ENCODE results near the gene ATP11A. TPM values are rescaled to one million over a fixed set of nuclear protein-coding genes. Genes with fewer than 3 reads are reported as not detected.

Gene ATP11A
- total RNA-seq, 2 donors from 2014 or later = 15.8 to 19.6 TPM

DNA sequence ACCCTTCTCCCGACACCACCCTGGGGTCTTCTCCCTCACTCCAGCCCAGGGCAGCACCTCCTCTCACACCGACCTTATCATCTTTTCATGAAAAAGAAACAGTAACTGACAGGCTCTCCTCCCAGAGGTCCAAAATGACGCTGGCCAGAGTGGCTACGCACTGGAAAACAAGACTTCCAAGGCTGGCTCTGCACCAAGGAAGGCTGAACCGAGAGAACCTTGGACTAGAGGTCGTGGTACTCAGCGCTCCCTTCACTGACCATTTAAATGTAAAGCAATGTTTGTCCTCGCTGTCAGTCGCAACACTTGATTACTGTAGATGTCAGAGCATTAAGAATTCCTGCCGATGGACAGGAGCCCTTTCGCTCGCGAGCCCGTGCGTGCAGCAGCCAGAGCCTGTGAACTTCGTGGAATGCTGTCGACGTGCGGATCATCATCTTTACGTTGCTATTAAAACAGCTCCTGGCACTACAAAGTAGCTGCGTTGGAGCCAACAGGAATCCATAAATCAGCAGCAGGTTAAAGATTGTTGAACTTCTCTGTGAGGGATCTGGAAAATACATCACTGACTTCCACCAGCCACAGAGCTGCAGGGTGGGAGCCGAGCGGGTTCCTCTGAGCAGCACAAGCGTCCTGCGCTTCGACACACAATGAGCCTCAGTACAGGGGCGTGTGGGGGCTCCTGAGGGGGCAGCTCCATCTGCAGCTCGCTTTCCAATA, 153.7 kb downstream of the ATP11A start:
- Histone ChIP-seq H3K9ac (ENCODE audit: low read depth in 2 of 2, low read length in 2 of 2) (no peak overlapping the region), H3K27ac (no peak overlapping the region), H3K4me3 (no peak overlapping the region), H3K27me3 (no peaks in the 10 kb centered on the region), H3K36me3 (no peaks in the 10 kb centered on the region), H3K4me1 (no peaks in the 10 kb centered on the region), H3K9me3 (no peaks in the 10 kb centered on the region)
- intact Hi-C loops (cut with DNase I) = no loop called here
- DNase-seq = no peak
- TF ChIP-seq, protein P1, sequence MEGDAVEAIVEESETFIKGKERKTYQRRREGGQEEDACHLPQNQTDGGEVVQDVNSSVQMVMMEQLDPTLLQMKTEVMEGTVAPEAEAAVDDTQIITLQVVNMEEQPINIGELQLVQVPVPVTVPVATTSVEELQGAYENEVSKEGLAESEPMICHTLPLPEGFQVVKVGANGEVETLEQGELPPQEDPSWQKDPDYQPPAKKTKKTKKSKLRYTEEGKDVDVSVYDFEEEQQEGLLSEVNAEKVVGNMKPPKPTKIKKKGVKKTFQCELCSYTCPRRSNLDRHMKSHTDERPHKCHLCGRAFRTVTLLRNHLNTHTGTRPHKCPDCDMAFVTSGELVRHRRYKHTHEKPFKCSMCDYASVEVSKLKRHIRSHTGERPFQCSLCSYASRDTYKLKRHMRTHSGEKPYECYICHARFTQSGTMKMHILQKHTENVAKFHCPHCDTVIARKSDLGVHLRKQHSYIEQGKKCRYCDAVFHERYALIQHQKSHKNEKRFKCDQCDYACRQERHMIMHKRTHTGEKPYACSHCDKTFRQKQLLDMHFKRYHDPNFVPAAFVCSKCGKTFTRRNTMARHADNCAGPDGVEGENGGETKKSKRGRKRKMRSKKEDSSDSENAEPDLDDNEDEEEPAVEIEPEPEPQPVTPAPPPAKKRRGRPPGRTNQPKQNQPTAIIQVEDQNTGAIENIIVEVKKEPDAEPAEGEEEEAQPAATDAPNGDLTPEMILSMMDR (IDR thresholded peaks at IDR 0.05) = no peak

DNA sequence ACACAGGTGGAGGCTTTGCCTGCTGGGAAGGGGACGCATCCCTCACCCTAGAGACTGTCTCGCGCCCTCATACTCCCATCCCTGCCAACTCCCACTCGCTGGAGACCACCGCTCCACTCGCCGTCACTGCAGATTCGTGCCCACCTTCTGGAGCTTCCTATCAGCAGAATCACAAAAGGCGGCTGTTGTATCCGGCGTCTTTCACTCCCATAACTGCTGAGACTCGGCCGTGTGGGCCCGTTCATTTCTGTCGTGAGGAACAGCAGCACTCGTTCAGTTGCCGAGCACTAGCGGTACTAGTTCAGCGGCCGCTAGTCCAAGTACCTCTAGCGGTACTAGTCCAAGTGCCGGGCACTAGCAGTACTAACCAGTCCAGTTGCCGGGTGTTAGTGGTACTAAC, 154.6 kb downstream of the ATP11A start:
- H3K36me3 ChIP-seq = no peaks in the 10 kb centered on the region

GRCh38 chr13:112844879-112845278, 155.0 kb downstream of the ATP11A start:
- intact Hi-C loops (cut with DNase I) = no loop called here
- H3K36me3 ChIP-seq = no peaks in the 10 kb centered on the region

More for the DNA sequence above, 154.6 kb downstream of the ATP11A start:
- TF ChIP-seq, protein P1 (IDR thresholded peaks at IDR 0.05) = no peak
- H3K4me1 ChIP-seq = no peaks in the 10 kb centered on the region
- no peaks in the 10 kb centered on the region for H3K27me3 ChIP-seq
- no peaks in the 10 kb centered on the region for H3K9me3 ChIP-seq
- intact Hi-C loops (cut with DNase I) = no loop called here
- no peak overlapping the region for H3K9ac ChIP-seq (ENCODE audit: low read depth in 2 of 2, low read length in 2 of 2)
- no peak for DNase-seq
- H3K27ac ChIP-seq = no peak overlapping the region
- no peak overlapping the region for H3K4me3 ChIP-seq

GRCh38 chr13:112845511-112846144, 155.8 kb downstream of the ATP11A start:
- Histone ChIP-seq H3K27me3 (no peaks in the 10 kb centered on the region), H3K27ac (no peak overlapping the region), H3K9me3 (no peaks in the 10 kb centered on the region), H3K9ac (ENCODE audit: low read depth in 2 of 2, low read length in 2 of 2) (no peak overlapping the region), H3K36me3 (no peaks in the 10 kb centered on the region), H3K4me3 (no peak overlapping the region), H3K4me1 (no peaks in the 10 kb centered on the region)
- intact Hi-C loops (cut with DNase I) = no loop called here
- TF ChIP-seq, protein P1 (IDR thresholded peaks at IDR 0.05) = no peak
- no peak for DNase-seq

More at GRCh38 chr13:112844879-112845278, 155.0 kb downstream of the ATP11A start:
- no peak overlapping the region for H3K9ac ChIP-seq (ENCODE audit: low read depth in 2 of 2, low read length in 2 of 2)
- H3K27ac ChIP-seq = no peak overlapping the region
- DNase-seq = no peak
- no peaks in the 10 kb centered on the region for H3K9me3 ChIP-seq
- no peaks in the 10 kb centered on the region for H3K27me3 ChIP-seq
- no peak overlapping the region for H3K4me3 ChIP-seq
- TF ChIP-seq, protein P1 (IDR thresholded peaks at IDR 0.05) = no peak
- no peaks in the 10 kb centered on the region for H3K4me1 ChIP-seq

- no peak overlapping the region for H3K27ac ChIP-seq
- intact Hi-C loops (cut with DNase I) = no loop called here
- TF ChIP-seq, protein P1 (IDR thresholded peaks at IDR 0.05) = no peak
- no peak overlapping the region for H3K9ac ChIP-seq (ENCODE audit: low read depth in 2 of 2, low read length in 2 of 2)
- H3K4me1 ChIP-seq = no peaks in the 10 kb centered on the region
- no peaks in the 10 kb centered on the region for H3K36me3 ChIP-seq
- no peak overlapping the region for H3K4me3 ChIP-seq
- H3K27me3 ChIP-seq = no peaks in the 10 kb centered on the region
- no peak for DNase-seq
- H3K9me3 ChIP-seq = no peaks in the 10 kb centered on the region
Measured at GRCh38 chr13:112846411-112847115, 156.7 kb downstream of the ATP11A start.

All from colonic mucosa (tissue), 4 donors.